Measurements from ENCODE around the gene COPS7B. TPM values are rescaled to one million over a fixed set of nuclear protein-coding genes. Genes with fewer than 3 reads are reported as not detected.
"Not testable (repeated sequence)": the region's sequence is repeated elsewhere in the genome, so short reads cannot be mapped to it uniquely, and the experiment has no call there.

Gene COPS7B
- total and polyA plus RNA-seq, 10 donors = 18.2 to 55.1 (median 32.9) TPM

DNA sequence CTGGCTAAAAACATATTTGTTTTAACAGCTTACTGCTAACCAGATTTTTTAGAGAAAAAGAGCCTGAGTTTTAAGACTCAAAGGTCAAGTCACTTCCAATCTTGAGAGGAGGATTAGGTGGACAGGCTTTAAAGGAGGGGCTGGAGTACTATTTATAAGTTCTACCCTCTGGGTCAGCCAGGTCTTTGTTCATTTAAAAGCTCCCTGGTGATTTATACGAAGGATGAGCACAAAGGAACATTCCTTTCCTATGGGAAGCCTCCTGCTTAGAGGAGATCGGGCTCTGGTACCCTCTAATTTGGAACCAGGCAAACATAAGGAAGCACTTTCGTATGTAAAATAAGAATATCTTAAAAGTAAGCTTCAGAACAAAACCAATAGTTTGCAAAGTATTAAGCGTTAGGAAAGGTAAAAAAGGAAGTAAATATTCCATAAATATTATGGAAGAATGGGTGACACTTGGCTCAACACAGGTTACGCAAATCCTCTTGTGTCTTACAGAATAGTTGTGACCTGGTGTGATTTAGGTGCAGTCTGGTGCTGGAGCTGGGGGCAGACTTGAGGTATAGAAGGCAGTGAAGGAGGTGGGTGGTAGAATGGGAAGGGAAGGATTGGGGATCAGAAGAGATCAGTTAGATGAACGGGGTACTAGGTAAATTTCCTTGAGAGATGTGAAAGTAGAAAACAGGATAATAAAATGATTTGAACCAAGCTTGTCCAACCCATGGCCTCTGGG, 40.8 kb upstream of the COPS7B start:
- H3K27me3 ChIP-seq (replicated peaks in 1 of 7) = no peaks in the 10 kb centered on the region
- WGBS, 5 donors = 76 to 88% (median 86%) methylated on average over 6 of the region's 6 CpGs
- no peak for DNase-seq
- no peak overlapping the region for H3K4me3 ChIP-seq
- no peak overlapping the region for H3K27ac ChIP-seq
- no peaks in the 10 kb centered on the region for H3K36me3 ChIP-seq
- TF ChIP-seq, protein P1, sequence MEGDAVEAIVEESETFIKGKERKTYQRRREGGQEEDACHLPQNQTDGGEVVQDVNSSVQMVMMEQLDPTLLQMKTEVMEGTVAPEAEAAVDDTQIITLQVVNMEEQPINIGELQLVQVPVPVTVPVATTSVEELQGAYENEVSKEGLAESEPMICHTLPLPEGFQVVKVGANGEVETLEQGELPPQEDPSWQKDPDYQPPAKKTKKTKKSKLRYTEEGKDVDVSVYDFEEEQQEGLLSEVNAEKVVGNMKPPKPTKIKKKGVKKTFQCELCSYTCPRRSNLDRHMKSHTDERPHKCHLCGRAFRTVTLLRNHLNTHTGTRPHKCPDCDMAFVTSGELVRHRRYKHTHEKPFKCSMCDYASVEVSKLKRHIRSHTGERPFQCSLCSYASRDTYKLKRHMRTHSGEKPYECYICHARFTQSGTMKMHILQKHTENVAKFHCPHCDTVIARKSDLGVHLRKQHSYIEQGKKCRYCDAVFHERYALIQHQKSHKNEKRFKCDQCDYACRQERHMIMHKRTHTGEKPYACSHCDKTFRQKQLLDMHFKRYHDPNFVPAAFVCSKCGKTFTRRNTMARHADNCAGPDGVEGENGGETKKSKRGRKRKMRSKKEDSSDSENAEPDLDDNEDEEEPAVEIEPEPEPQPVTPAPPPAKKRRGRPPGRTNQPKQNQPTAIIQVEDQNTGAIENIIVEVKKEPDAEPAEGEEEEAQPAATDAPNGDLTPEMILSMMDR (IDR thresholded peaks at IDR 0.05 in 8 of 11, conservative IDR thresholded peaks at IDR 0.05 in 3 of 11) = no peak
- TF ChIP-seq POLR2AphosphoS5 (IDR thresholded peaks at IDR 0.05) (no peak), POLR2A (IDR thresholded peaks at IDR 0.05) (no peak)
- H3K4me1 ChIP-seq = no peaks in the 10 kb centered on the region
- no peaks in the 10 kb centered on the region for H3K9me3 ChIP-seq
- intact Hi-C loops (cut with DNase I; ENCODE audit: low total_unique reads) = no loop called here

DNA sequence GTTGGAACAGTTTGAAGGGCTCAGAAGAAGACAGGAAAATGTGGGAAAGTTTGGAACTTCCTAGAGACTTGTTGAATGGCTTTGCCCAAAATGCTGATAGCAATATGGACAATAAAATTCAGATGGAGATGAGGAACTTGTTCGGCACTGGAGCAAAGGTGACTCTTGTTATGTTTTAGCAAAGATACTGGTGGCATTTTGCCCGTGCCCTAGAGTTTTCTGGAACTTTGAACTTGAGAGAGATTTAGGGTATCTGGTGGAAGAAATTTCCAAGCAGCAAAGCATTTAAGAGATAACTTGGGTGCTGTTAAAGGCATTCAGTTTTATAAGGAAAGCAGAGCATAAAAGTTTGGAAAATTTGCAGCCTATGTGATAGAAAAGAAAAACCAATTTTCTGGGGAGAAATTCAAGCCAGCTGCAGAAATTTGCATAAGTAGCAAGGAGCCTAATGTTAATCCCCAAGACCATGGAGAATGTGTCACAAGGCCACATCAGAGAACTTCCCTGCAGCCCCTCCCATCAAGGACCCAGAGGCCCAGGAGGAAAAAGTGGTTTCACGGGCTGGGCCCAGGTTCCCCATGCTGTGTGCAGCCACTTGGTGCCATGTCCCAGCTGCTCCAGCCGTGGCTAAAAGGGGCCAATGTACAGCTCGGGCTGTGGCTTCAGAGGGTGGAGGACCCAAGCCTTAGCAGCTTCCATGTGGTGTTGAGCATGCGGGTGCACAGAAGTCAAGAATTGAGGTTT, 37.9 kb upstream of the COPS7B start:
- DNase-seq; H3K27me3 ChIP-seq (replicated peaks in 1 of 7); intact Hi-C loops (cut with DNase I; ENCODE audit: low total_unique reads); H3K4me3 ChIP-seq; H3K36me3 ChIP-seq; H3K9me3 ChIP-seq; H3K27ac ChIP-seq; H3K4me1 ChIP-seq: not testable (repeated sequence)
- WGBS, 5 donors = 70 to 85% (median 75%) methylated on average over 6 of the region's 6 CpGs

DNA sequence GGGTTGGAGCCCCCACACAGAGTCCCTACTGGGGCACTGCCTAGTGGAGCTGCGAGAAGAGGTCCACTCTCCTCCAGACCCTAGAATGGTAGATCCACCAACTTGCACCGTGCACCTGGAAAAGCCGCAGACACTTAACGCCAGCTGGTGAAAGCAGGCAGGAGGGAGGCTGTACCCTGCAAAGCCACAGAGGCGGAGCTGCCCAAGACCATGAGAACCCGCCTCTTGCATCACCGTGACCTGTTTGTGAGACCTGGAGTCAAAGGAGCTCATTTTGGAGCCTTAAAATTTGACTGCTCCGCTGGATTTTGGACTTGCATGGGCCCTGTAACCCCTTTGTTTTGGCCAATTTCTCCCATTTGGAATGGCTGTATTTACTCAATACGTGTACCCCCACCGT, 37.2 kb upstream of the COPS7B start:
- H3K36me3 ChIP-seq; H3K4me1 ChIP-seq; intact Hi-C loops (cut with DNase I; ENCODE audit: low total_unique reads); H3K4me3 ChIP-seq; DNase-seq; H3K9me3 ChIP-seq; H3K27me3 ChIP-seq (replicated peaks in 1 of 7); H3K27ac ChIP-seq: not testable (repeated sequence)
- 87 to 95% (median 93%) methylated on average over 6 to 10 of the region's 10 CpGs for WGBS, 5 donors

DNA sequence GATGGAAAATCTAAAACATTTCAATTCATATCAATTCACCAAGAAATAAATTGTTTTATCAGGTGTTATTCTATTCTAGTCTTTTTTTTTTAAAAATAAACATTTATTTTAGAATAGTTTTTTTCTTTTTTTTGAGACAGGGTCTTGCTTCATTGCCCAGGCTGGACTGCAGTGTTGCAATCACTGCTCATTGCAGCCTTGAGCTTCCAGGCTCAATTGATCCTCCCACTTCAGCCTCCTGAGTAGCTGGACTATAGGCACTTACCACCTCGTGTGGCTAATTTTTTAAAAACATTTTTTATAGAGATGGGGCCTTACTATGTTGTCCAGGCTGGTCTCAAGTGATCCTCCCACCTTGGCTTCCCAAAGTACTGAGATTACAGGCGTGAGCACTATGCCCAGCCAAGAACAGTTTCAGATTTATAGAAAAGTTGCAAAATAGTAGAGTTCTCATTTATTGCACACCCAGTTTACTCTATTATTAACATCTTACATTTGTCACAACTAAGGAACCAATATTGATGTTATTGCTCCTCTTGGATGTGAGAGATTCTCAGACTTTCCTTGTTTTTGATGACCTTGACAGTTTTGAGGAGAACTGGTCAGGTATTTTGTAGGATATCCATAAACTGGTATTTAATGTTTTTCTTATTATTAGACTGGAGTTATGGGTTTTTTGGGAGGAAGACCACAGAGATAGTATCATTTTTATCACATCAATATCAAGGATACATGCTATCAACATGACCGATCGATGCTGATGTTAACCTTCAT, 35.0 kb upstream of the COPS7B start:
- H3K9me3 ChIP-seq = no peaks in the 10 kb centered on the region
- H3K36me3 ChIP-seq = no peaks in the 10 kb centered on the region
- no peak overlapping the region for H3K27ac ChIP-seq
- no peaks in the 10 kb centered on the region for H3K27me3 ChIP-seq (replicated peaks in 1 of 7)
- no peak for TF ChIP-seq POLR2A (IDR thresholded peaks at IDR 0.05)
- TF ChIP-seq, protein P1 (IDR thresholded peaks at IDR 0.05 in 8 of 11, conservative IDR thresholded peaks at IDR 0.05 in 3 of 11) = no peak
- TF ChIP-seq POLR2AphosphoS5 (IDR thresholded peaks at IDR 0.05) = no peak
- intact Hi-C loops (cut with DNase I; ENCODE audit: low total_unique reads) = no loop called here
- WGBS, 5 donors = 90 to 95% (median 91%) methylated on average over 4 of the region's 4 CpGs
- H3K4me3 ChIP-seq = no peak overlapping the region
- DNase-seq = no peak
- H3K4me1 ChIP-seq = no peaks in the 10 kb centered on the region

DNA sequence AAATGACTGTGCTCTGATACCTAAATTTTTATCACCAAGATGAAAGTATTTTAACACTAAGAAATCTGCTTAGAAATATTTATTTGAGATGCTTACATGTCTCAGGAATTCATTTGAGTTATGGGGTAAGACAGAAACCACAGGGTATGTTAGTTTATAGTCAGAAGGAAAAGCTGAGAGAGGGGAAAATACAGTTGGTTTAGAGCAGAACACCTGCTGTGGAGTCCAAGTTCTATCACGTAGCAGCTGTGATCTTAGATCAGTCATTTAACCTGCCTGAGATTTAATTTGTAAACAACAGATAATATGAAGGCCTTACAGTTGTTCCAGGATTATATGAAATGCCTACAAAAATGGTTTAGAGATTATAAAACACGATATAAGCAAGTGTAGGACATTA, 34.2 kb upstream of the COPS7B start:
- intact Hi-C loops (cut with DNase I; ENCODE audit: low total_unique reads) = no loop called here
- TF ChIP-seq POLR2A (IDR thresholded peaks at IDR 0.05) = no peak
- TF ChIP-seq, protein P1 (IDR thresholded peaks at IDR 0.05 in 8 of 11, conservative IDR thresholded peaks at IDR 0.05 in 3 of 11) = no peak
- no peak for TF ChIP-seq POLR2AphosphoS5 (IDR thresholded peaks at IDR 0.05)
- whole genome bisulfite sequencing, 5 donors = 81 to 90% (median 88%) methylated on average over 2 of the region's 2 CpGs
- no peaks in the 10 kb centered on the region for H3K9me3 ChIP-seq
- no peak overlapping the region for H3K4me3 ChIP-seq
- H3K4me1 ChIP-seq = no peaks in the 10 kb centered on the region
- DNase-seq = no peak
- H3K27ac ChIP-seq = no peak overlapping the region
- no peaks in the 10 kb centered on the region for H3K27me3 ChIP-seq (replicated peaks in 1 of 7)
- no peaks in the 10 kb centered on the region for H3K36me3 ChIP-seq

Measured in spleen (tissue), 11 donors.